GM18873 (cell line): ENCODE data around the gene TRIM67.

Experiments used
- ATAC-seq: cut with Tn5 transposase; IDR thresholded peaks from one replicate; pipeline ENCODE4 v1.9.1; 2021; ENCODE audit warnings: mild to moderate bottlenecking, moderate library complexity, moderate number of reproducible peaks; ENCODE audit not compliant: unreplicated experiment, low FRiP score

TRIM67 gene

GRCh38 chr1:231182317-231182716, 20.5 kb downstream of the TRIM67 start:
- ATAC-seq: no peak

GRCh38 chr1:231183639-231184590, 22.1 kb downstream of the TRIM67 start:
- no peak for ATAC-seq

- ATAC-seq: no peak
These were observed 23.0 kb downstream of the TRIM67 start for GRCh38 chr1:231184891-231185290.

DNA sequence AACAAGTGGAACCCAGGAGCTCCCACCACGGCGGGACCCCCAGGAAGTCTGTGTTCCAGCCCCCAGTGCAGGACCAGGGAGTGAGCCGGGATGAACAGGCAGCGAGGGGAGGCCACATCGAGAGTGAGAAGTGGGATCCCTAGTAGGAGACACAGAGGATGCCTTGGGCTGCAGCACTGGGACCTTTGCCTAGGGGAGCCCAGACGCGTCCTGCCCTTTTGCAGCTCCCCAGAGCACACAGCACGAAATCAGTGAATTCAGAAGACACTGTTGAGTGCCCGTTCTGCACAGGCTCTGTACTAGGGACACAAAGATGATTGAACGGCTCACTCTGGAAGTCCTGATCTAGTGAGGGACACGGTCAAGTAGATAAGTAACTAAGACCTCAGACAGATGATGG, 23.5 kb downstream of the TRIM67 start:
- no peak for ATAC-seq

- ATAC-seq: no peak
These were observed 24.7 kb downstream of the TRIM67 start for GRCh38 chr1:231186356-231187115.

- no peak for ATAC-seq
These were observed 25.7 kb downstream of the TRIM67 start for GRCh38 chr1:231187571-231187970.

DNA sequence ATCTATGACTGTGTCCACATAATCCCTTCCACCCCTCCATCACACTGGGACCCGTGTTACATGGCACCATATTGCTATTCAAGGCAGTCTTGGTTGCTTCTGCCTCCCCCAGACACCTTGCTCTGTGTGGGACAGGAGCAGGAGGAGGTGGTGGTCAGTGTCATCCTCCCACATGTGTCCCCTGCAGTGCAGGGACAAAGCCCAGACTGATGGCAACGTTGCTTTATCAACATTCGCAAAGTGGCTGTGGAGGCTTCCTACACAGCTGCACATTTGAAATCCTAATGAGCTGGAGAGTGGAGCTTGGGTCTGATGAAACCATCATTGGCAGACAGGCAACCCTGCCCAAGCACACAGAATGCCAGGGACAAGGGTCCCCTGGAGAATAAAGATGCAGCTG, 26.2 kb downstream of the TRIM67 start:
- ATAC-seq: no peak

DNA sequence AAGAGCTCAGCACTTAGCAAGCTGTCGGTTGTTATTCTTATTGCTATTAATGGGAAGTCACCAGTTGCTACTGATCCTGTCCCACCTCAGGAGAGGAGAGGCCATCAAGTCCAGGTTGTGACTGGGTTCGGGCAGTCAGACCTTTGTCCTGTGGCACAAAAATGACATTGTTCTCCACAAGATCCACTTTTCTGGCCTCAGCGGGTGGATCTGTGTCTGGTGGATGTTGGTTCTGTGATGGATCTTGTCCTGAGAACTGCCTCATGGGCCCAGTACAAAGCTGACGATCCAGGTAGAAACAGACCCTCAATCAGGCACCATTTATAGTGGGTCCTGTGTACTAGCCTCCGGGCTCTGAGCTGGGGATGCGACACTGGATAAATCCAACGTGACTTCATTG, 26.9 kb downstream of the TRIM67 start:
- no peak for ATAC-seq

DNA sequence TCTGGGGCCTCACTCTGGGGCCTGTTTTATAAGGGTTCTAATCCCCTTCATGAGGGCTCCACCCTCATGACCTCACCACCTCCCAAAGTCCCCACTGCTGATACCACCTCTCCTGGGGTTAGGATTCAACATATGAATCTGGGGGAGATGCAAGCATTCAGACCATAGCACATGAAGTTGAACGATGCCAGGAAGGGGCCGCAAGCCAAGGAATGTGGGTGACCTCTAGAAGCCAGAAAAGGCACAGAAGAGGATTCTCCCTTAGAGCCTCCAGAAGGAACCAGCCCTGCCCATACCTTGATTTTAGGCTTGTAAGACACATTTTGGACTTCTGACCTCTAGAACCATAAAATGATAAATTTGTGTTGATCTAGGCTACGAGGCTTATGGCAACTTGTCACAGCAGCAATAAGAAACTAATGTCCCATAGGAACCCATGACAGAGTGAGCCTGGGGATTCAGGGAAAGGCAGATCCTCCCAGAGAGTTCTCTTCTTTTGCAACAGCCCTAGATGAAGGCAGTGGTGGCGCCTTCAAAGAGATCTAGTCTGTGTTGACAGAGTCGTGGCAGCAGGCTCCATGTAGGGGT, 27.9 kb downstream of the TRIM67 start:
- ATAC-seq: no peak

- ATAC-seq: no peak
These were observed 28.6 kb downstream of the TRIM67 start for GRCh38 chr1:231190456-231190855.

DNA sequence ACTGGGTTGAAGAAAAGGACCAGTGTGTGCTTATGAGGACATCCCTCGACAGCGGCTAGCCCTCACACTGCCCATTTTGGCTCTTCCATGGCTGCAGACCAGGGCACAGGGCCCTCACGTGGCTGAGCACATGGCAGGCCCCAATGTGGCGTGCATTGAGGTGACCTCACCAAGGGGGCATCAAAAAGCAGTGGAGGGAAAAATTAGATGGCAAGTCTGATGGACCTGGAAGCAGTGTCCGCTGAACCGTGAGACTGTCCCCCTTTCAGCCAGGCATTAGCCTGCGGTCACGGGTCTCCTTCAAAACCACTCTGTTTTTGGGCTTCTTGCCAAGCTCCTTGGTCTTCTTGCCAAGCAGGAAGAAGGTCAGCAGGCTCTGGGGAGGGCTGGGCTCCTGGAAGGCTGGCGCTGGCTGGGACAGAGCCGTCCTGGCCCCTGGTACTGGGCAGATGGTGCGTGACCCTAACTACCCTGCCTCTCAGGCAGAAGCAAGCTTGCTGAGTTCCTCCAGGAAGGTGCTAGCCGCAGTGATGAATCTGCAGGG, 30.8 kb downstream of the TRIM67 start:
- ATAC-seq: no peak

DNA sequence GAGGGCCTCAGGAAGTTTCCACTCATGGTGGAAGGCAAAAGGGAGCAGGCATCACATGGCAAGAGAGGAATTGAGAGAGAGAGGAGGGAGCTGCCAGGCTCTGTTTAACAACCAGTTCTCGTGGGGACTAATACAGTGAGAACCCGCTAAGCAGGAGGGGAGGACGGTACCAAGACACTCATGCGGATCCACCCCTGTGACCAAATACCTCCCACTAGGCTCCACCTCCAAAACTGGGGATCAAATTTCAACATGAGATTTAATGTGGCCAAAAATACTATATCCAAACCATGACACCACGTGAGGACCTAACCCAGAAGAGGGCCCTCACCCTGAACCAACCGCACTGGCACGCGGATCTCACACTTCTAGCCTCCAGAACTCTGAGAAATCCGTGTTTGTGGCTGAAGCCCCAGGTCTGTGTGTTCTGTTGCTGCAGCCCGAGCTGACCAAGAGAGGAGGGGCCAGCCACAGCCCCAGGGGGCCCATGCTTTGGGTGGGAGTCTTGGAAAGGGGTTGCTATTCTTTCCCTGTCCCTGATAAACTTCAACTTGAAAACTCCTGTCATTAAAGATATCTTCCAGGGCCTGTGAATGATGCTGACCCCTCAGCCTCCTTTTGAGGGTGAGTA, 32.0 kb downstream of the TRIM67 start:
- no peak for ATAC-seq

- ATAC-seq: no peak
These were observed 32.6 kb downstream of the TRIM67 start for GRCh38 chr1:231194476-231194842.

GRCh38 chr1:231194843-231195516, 33.1 kb downstream of the TRIM67 start:
- ATAC-seq: no peak

DNA sequence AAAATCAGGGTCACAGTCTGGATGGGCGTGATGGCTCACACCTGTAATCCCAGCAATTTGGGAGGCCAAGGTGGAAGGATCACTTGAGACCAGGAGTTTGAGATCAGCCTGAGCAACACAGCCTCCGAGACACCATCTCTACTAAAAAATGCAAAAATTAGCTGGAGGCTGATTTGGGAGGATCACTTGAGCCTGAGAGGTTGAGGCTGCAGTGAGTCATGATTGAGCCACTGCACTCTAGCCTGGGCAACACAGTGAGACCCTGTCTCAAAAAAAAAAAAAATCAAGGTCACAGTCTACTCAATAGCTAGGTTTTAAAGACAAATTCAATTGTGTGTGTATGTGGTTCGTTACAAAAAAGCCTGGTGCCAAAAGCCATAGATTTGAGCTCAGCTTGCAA, 34.4 kb downstream of the TRIM67 start:
- ATAC-seq: no peak

GRCh38 chr1:231196728-231197127, 34.9 kb downstream of the TRIM67 start:
- ATAC-seq: no peak

DNA sequence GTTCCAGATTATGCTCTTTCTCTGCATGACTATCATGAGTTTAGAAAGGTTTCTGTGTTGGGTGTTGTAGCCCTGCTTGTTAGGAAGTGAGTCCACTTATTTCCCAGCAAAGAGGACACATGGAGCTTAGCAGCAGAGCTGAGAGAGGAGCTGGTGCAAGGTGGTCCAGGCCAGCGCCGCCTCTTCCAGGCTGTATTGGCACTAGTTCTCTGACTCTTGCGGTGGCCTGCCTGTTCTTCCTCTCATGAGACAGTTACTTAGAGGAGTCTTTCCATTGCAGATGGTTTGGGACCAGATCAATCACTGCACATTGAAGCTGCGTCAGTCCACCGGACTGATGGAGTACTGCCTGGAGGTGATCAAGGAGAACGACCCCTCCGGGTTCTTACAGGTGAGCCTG, 38.0 kb downstream of the TRIM67 start:
- no peak for ATAC-seq

- no peak for ATAC-seq
These were observed 38.7 kb downstream of the TRIM67 start for GRCh38 chr1:231200388-231201031.

DNA sequence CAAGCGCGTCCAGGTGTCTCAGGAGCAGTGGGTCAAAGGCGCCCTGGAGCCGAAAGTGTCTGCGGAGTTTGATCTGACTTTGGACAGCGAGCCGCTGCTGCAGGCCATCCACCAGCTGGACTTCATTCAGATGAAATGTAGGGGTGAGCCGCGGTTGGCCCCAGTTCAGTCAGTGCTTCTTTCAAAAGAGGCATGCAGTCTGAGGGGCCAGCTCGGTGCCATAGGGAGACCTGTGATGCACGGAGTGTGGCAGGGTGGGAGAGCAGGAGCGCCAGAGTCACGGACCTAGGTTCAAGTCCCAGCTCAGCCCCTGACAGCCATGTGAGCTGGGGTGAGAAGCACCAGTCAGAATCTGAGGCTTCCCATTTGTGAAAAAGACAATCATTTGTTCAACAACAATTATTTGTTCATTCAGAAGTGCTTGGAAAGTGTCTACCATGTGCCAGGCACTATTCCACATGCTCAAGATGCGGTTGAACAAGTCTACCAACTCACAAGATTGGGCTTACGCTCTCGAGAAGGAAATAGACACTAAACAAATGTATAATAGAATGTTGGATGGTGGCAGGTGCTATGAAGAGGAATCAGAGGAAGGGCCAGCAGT, 39.6 kb downstream of the TRIM67 start:
- no peak for ATAC-seq
